C4-2B (cell line): ENCODE measurements around the gene EPS8L3.

Experiments used
- ZFX ChIP-seq: fragments of 450-650 bp; IDR thresholded peaks from 2 replicates; pipeline ENCODE4 v1.6.1; 2017
- TF ChIP-seq, protein P1 (sequence below): fragments of 450-650 bp; conservative IDR thresholded peaks from 2 replicates; pipeline ENCODE4 v1.5.1; 2017; ENCODE audit warnings: mild to moderate bottlenecking

DNA sequence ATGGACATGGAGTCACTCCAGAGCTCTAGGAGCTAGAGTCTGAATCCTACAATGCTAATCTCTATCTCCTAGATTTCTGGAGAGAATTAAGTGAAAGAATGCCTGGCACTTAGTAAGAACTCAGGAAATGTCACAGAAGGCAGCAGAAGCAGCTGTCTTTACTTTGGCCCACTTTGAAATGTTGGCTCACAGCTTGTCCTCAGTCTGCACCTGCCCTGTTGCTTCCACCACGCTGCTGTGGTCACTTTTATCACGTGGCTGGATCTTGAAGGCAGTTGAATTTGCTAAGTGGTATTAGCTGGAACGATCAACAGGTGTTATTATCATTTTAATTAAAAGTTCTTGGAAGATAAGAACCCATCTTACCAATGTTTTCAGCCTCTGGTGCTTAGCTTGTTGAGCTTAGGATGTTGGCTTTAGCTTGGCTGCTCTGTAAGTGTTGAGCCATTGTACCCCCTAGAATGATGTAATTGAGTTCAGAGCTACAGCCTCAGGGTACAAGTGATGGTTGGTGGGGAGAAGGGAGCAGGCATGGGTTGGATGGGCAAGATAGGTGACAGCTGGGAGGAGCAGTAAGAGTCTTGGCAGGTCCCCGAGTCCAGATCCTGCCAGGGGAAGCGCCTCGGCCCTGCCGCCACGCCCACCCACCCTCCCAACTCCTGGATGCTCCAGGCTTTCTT is 41.9 kb upstream of the EPS8L3 start:
- TF ChIP-seq, protein P1, sequence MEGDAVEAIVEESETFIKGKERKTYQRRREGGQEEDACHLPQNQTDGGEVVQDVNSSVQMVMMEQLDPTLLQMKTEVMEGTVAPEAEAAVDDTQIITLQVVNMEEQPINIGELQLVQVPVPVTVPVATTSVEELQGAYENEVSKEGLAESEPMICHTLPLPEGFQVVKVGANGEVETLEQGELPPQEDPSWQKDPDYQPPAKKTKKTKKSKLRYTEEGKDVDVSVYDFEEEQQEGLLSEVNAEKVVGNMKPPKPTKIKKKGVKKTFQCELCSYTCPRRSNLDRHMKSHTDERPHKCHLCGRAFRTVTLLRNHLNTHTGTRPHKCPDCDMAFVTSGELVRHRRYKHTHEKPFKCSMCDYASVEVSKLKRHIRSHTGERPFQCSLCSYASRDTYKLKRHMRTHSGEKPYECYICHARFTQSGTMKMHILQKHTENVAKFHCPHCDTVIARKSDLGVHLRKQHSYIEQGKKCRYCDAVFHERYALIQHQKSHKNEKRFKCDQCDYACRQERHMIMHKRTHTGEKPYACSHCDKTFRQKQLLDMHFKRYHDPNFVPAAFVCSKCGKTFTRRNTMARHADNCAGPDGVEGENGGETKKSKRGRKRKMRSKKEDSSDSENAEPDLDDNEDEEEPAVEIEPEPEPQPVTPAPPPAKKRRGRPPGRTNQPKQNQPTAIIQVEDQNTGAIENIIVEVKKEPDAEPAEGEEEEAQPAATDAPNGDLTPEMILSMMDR = no peak
- TF ChIP-seq ZFX = no peak
